Stomach (tissue), 4 donors: ENCODE data around the gene ATRNL1.

Experiments
- CTCF ChIP-seq, 7 experiments: fragments of 450-650 bp in 4 of 7; fragments of 200-600 bp in 3 of 7; sonication (generic) in 3 of 7; IDR thresholded peaks; one replicate each; pipeline ENCODE4 v1.5.1; 2016 to 2019; ENCODE audit warnings: antibody characterized with exemption in 7 of 7, control low read depth in 2 of 7, mild to moderate bottlenecking in 1 of 7
- POLR2A ChIP-seq, 4 donors: fragments of 450-650 bp; IDR thresholded peaks; one replicate each; pipeline ENCODE4 v1.6.1; 2016; ENCODE audit warnings: antibody characterized with exemption in 4 of 4, control low read depth in 2 of 4, mild to moderate bottlenecking in 1 of 4, moderate library complexity in 1 of 4

GRCh38 chr10:115957786-115958442 lies 864.7 kb downstream of the ATRNL1 start:
- no peak for TF ChIP-seq POLR2A (IDR thresholded peaks at IDR 0.05)
- TF ChIP-seq CTCF (IDR thresholded peaks at IDR 0.05) = no peak
